OCI-LY7 (cell line): Measurements from ENCODE around the gene YEATS4.

Experiments used
- EZH2phosphoT487 ChIP-seq: fragments of 200-600 bp; sonication (generic); IDR thresholded peaks from 2 replicates; pipeline ENCODE4 v1.6.1; 2018; ENCODE audit warnings: low read depth, borderline replicate concordance, mild to moderate bottlenecking, mixed run types, antibody characterized with exemption, low read length, moderate library complexity, mixed read lengths
- TF ChIP-seq, protein P1 (sequence below): fragments of 200-600 bp; sonication (generic); conservative IDR thresholded peaks from 2 replicates; pipeline ENCODE4 v1.5.1; 2014; ENCODE audit warnings: mild to moderate bottlenecking, antibody characterized with exemption, low read length, moderate library complexity, mixed read lengths

DNA sequence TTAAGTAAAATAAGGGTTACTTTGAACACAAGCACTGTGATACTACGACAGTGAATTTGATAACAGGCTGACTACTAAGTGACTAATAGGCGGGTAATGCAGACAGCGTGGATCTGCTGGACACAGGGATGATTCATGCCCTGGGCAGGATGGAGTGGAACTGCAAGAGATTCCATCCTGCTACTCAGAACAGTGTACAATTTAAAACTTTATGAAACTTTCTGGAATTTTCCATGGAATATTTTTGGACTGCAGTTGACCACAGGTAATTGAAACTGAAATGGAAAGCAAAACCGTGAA lies 46.0 kb downstream of the YEATS4 start:
- TF ChIP-seq, protein P1, sequence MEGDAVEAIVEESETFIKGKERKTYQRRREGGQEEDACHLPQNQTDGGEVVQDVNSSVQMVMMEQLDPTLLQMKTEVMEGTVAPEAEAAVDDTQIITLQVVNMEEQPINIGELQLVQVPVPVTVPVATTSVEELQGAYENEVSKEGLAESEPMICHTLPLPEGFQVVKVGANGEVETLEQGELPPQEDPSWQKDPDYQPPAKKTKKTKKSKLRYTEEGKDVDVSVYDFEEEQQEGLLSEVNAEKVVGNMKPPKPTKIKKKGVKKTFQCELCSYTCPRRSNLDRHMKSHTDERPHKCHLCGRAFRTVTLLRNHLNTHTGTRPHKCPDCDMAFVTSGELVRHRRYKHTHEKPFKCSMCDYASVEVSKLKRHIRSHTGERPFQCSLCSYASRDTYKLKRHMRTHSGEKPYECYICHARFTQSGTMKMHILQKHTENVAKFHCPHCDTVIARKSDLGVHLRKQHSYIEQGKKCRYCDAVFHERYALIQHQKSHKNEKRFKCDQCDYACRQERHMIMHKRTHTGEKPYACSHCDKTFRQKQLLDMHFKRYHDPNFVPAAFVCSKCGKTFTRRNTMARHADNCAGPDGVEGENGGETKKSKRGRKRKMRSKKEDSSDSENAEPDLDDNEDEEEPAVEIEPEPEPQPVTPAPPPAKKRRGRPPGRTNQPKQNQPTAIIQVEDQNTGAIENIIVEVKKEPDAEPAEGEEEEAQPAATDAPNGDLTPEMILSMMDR: no peak
- no peak for TF ChIP-seq EZH2phosphoT487
